Neural cell (in vitro differentiated cells): ENCODE measurements around the gene SNRK.

Experiments
- CTCF ChIP-seq: fragments of 450-650 bp; IDR thresholded peaks from 2 replicates; pipeline ENCODE4 v1.5.1; 2014; ENCODE audit warnings: antibody characterized with exemption, mild to moderate bottlenecking, moderate library complexity; ENCODE audit not compliant: poor library complexity, severe bottlenecking
- EP300 ChIP-seq: fragments of 450-650 bp; conservative IDR thresholded peaks from 2 replicates; pipeline ENCODE4 v1.6.1; 2014; ENCODE audit warnings: antibody characterized with exemption, mild to moderate bottlenecking, moderate library complexity; ENCODE audit not compliant: poor library complexity, severe bottlenecking
- EZH2 ChIP-seq: fragments of 200-600, 300-800 bp; shearing (Covaris generic), sonication (generic); IDR thresholded peaks from 2 replicates; pipeline ENCODE4 v1.6.1; 2014; ENCODE audit warnings: antibody characterized with exemption, low read length, borderline replicate concordance, mild to moderate bottlenecking; ENCODE audit not compliant: insufficient read depth, poor library complexity, severe bottlenecking
- MXI1 ChIP-seq: fragments of 450-650 bp; conservative IDR thresholded peaks from 2 replicates; pipeline ENCODE4 v1.6.1; 2014; ENCODE audit warnings: antibody characterized with exemption, mild to moderate bottlenecking; ENCODE audit not compliant: poor library complexity, severe bottlenecking
- POLR2AphosphoS5 ChIP-seq: IDR thresholded peaks from 2 replicates; pipeline ENCODE4 v1.6.1; 2012
- RAD21 ChIP-seq: fragments of 450-650 bp; conservative IDR thresholded peaks from 2 replicates; pipeline ENCODE4 v1.6.1; 2014; ENCODE audit warnings: antibody characterized with exemption, mild to moderate bottlenecking, moderate library complexity
- REST ChIP-seq: IDR thresholded peaks from 2 replicates; pipeline ENCODE4 v1.6.1; 2012; ENCODE audit warnings: borderline replicate concordance
- SMC3 ChIP-seq: fragments of 450-650 bp; conservative IDR thresholded peaks from 2 replicates; pipeline ENCODE4 v1.6.1; 2014; ENCODE audit warnings: antibody characterized with exemption, mild to moderate bottlenecking, moderate library complexity; ENCODE audit not compliant: poor library complexity
- TAF1 ChIP-seq: IDR thresholded peaks from 2 replicates; pipeline ENCODE4 v1.6.1; 2012; ENCODE audit warnings: low read depth

GRCh38 chr3:43372809-43373559 is 86.6 kb downstream of the SNRK start:
- TF ChIP-seq CTCF (no peak), EZH2 (no peak), EP300 (no peak), POLR2AphosphoS5 (no peak), RAD21 (no peak), REST (no peak), TAF1 (no peak), SMC3 (no peak), MXI1 (no peak)
